ENCODE results near the gene TGM1.
A peak's percentile ranks its signal among the peaks of the same experiment; 100 is the strongest.

TGM1 gene

GRCh38 chr14:24308342-24309124, 45.6 kb upstream of the TGM1 start:
- TF ChIP-seq CTCF (conservative IDR thresholded peaks at IDR 0.05; ENCODE audit: low read depth): peak; percentile 67
- H3K27ac ChIP-seq: peak overlapping the region; percentile 98
- CTCF ChIA-PET: interaction anchor here (0.6 to 2.8 kb wide), 20 partner anchors 9 to 1161 kb away, joined by 3 to 14 read pairs (median 3); partner anchors contain the start of genes DHRS1, NOP9 and TINF2
- no peak for DNase-seq (ENCODE audit: low spot score)
- POLR2A ChIA-PET (ENCODE audit: low non-redundant PET): interaction anchor here (0.7 to 0.9 kb wide), 2 partner anchors 66 to 77 kb away, joined by 3 read pairs; partner anchors contain the start of gene TINF2

GRCh38 chr14:24307575-24308341, 44.8 kb upstream of the TGM1 start, which contains the start of gene CIDEB:
Gene CIDEB, minus strand, starts transcription at chr14:24307977. Its CDS starts 119 bp downstream, at chr14:24307858.
- TF ChIP-seq CTCF (conservative IDR thresholded peaks at IDR 0.05; ENCODE audit: low read depth): peak; percentile 93
- peak; percentile 63 for DNase-seq (ENCODE audit: low spot score)
- H3K27ac ChIP-seq: peak within 1 kb of the TSS; percentile 98
- ChIA-PET CTCF (interaction anchor here (0.6 to 2.8 kb wide), 20 partner anchors 8 to 676 kb away, joined by 3 to 14 read pairs (median 3); partner anchors contain the start of genes DHRS1, NOP9 and TINF2), POLR2A (ENCODE audit: low non-redundant PET) (interaction anchor here (0.7 kb wide), 1 partner anchor 77 kb away, joined by 3 read pairs; no protein-coding TSS in a partner anchor)

GRCh38 chr14:24307156-24307574, 44.2 kb upstream of the TGM1 start:
- DNase-seq (ENCODE audit: low spot score): no peak
- ChIA-PET POLR2A (ENCODE audit: low non-redundant PET) (no interaction called here), CTCF (interaction anchor here (0.6 to 1.6 kb wide), 4 partner anchors 17 to 249 kb away, joined by 3 to 14 read pairs (median 4); partner anchors contain the start of gene TINF2)
- no peak for TF ChIP-seq CTCF (conservative IDR thresholded peaks at IDR 0.05; ENCODE audit: low read depth)
- peak overlapping the region; percentile 98 for H3K27ac ChIP-seq

- DNase-seq (ENCODE audit: low spot score): no peak
- TF ChIP-seq CTCF (conservative IDR thresholded peaks at IDR 0.05; ENCODE audit: low read depth): no peak
- POLR2A ChIA-PET (ENCODE audit: low non-redundant PET): no interaction called here
- CTCF ChIA-PET: no interaction called here
- H3K27ac ChIP-seq: peak overlapping the region; percentile 19
These were observed 41.0 kb upstream of the TGM1 start for GRCh38 chr14:24304019-24304387.

- DNase-seq (ENCODE audit: low spot score): no peak
- CTCF ChIA-PET: interaction anchor here (0.8 to 4.7 kb wide), 5 partner anchors 8 to 131 kb away, joined by 5 to 51 read pairs (median 8); partner anchors contain the start of genes CIDEB, LTB4R2 and TINF2
- no peak for TF ChIP-seq CTCF (conservative IDR thresholded peaks at IDR 0.05; ENCODE audit: low read depth)
These were observed 37.5 kb upstream of the TGM1 start for GRCh38 chr14:24300326-24300980.

More at GRCh38 chr14:24300326-24300980, 37.5 kb upstream of the TGM1 start:
- POLR2A ChIA-PET (ENCODE audit: low non-redundant PET): interaction anchor here (0.6 to 3.3 kb wide), 2 partner anchors 32 to 58 kb away, joined by 7 to 17 read pairs; partner anchors contain the start of gene TINF2
- H3K27ac ChIP-seq: peak overlapping the region; percentile 94

Measured in RWPE1 (cell line).